Stimulated activated effector memory CD8-positive, alpha-beta T cell treated with anti-CD3 and anti-CD28 coated beads, Interleukin-12 subunit alpha, Interleukin-12 subunit beta, amount 100 ng/mL, for 72 hours (primary cell): ENCODE data around the gene INSC.

ENCODE experiments used
- ATAC-seq: fragments of 150-1000 bp; cut with Tn5 transposase; 2 replicates; pipeline ENCODE4 v1.10.0; 2021
- DNase-seq, 2 donors: peaks; one replicate each; pipeline ENCODE4 v3.0.0; 2021 to 2022; ENCODE audit warnings: low spot score in 2 of 2
- H3K27ac Mint-ChIP-seq: one replicate; pipeline ENCODE4 v1.8.0; 2022; ENCODE audit warnings: mild to moderate bottlenecking, mixed read lengths
- H3K36me3 Mint-ChIP-seq: one replicate; pipeline ENCODE4 v1.8.0; 2022; ENCODE audit warnings: mild to moderate bottlenecking, mixed read lengths
- H3K4me1 Mint-ChIP-seq: one replicate; pipeline ENCODE4 v1.8.0; 2022; ENCODE audit warnings: mixed read lengths
- H3K4me3 Mint-ChIP-seq: one replicate; pipeline ENCODE4 v1.8.0; 2022; ENCODE audit warnings: mild to moderate bottlenecking, mixed read lengths
- H3K9me3 Mint-ChIP-seq: one replicate; pipeline ENCODE4 v1.8.0; 2022; ENCODE audit warnings: mixed read lengths

The INSC gene

DNA sequence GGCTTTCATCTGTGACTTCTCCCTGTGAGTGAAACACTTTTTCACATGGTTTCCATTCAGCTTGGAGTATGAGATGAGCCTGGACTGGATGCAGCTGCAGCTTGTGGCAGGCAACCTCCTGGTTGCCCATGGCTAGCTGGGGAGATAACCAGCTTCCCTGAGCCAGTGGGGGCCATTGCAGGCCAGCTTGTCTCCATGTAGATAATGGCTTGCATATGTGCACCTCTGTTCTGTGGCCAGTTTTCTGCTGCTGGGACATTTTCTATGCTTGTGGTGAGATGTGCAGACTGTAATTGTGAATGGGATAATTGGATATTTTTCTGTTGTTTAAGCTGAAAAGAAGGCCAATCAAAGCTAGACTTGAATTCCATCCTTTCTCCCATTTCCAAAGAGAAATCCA is 38.5 kb downstream of the INSC start:
- ATAC-seq, result no peak
- peak in 1 of 2 donors; percentile 12 for DNase-seq
- Mint-ChIP-seq H3K4me3 (no peak overlapping the region), H3K9me3 (no peaks in the 10 kb centered on the region), H3K27ac (no peak overlapping the region), H3K36me3 (no peaks in the 10 kb centered on the region), H3K4me1 (peaks cover 9% of the 10 kb centered on the region)

DNA sequence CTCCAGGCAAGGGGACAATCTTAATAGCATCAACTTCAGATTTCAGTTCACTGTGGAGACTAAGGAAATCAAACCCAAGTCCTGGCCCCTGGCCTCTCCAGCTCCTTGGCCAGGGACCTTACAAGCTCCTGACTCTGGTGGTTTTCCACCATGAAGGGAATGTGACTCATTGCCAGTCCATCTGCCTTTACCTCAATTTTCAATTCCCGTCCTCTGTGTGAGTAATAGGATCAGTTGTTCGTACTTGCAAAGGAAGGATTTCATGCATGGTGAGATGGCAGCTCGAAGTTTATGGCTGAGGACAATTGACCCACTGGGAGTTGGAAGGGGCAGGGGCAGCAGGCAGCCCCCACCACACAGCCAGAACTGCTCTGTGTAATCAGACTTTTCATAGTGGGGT is 42.5 kb downstream of the INSC start:
- Mint-ChIP-seq H3K4me3 (no peak overlapping the region), H3K9me3 (no peaks in the 10 kb centered on the region), H3K27ac (no peak overlapping the region), H3K4me1 (no peaks in the 10 kb centered on the region), H3K36me3 (no peaks in the 10 kb centered on the region)
- ATAC-seq, result no peak
- DNase-seq, result no peak

GRCh38 chr11:15157606-15158137 is 42.9 kb downstream of the INSC start:
- DNase-seq, result no peak
- H3K27ac Mint-ChIP-seq, result no peak overlapping the region
- no peak for ATAC-seq
- no peak overlapping the region for H3K4me3 Mint-ChIP-seq
- H3K36me3 Mint-ChIP-seq, result no peaks in the 10 kb centered on the region
- no peaks in the 10 kb centered on the region for H3K9me3 Mint-ChIP-seq
- H3K4me1 Mint-ChIP-seq, result no peaks in the 10 kb centered on the region

- no peak overlapping the region for H3K4me3 Mint-ChIP-seq
- H3K27ac Mint-ChIP-seq, result no peak overlapping the region
- H3K36me3 Mint-ChIP-seq, result no peaks in the 10 kb centered on the region
- no peaks in the 10 kb centered on the region for H3K9me3 Mint-ChIP-seq
- no peaks in the 10 kb centered on the region for H3K4me1 Mint-ChIP-seq
- no peak for DNase-seq
- ATAC-seq, result no peak
Measured at GRCh38 chr11:15158351-15159015, 43.8 kb downstream of the INSC start.

- DNase-seq (no peak), ATAC-seq (no peak)
- no peak overlapping the region for H3K27ac Mint-ChIP-seq
- H3K4me1 Mint-ChIP-seq, result no peaks in the 10 kb centered on the region
- H3K36me3 Mint-ChIP-seq, result no peaks in the 10 kb centered on the region
- H3K9me3 Mint-ChIP-seq, result no peaks in the 10 kb centered on the region
- H3K4me3 Mint-ChIP-seq, result no peak overlapping the region
Measured at GRCh38 chr11:15159085-15159484, 44.4 kb downstream of the INSC start.

- no peak overlapping the region for H3K4me3 Mint-ChIP-seq
- no peaks in the 10 kb centered on the region for H3K36me3 Mint-ChIP-seq
- no peak overlapping the region for H3K27ac Mint-ChIP-seq
- DNase-seq (no peak), ATAC-seq (no peak)
- H3K4me1 Mint-ChIP-seq, result no peaks in the 10 kb centered on the region
- H3K9me3 Mint-ChIP-seq, result no peaks in the 10 kb centered on the region
Measured at GRCh38 chr11:15161790-15162189, 47.1 kb downstream of the INSC start.

- Mint-ChIP-seq H3K4me1 (no peaks in the 10 kb centered on the region), H3K27ac (no peak overlapping the region), H3K9me3 (no peaks in the 10 kb centered on the region), H3K36me3 (no peaks in the 10 kb centered on the region), H3K4me3 (no peak overlapping the region)
- ATAC-seq (no peak), DNase-seq (no peak)
Measured at GRCh38 chr11:15163136-15163535, 48.4 kb downstream of the INSC start.

DNA sequence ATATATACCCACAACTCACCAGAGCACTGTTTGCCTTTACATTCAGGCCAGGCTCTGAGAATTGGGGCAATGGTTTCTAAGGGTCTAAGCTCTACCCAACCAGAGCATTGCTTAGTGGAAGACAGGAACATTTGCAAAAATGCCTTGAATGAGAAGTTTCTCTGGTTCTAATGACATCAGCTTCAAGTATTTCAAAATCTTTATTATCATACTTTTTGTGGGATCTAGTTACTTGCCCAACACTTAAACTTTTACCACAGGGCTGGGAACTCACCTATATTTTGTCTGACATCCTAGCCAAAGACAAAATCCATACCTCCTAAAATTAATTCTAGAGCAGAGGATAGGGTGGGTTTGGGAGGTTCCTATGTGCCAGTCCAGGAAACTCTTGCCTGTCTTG is 51.5 kb downstream of the INSC start:
- no peak for ATAC-seq
- DNase-seq, result no peak
- no peak overlapping the region for H3K27ac Mint-ChIP-seq
- H3K4me1 Mint-ChIP-seq, result no peaks in the 10 kb centered on the region
- H3K9me3 Mint-ChIP-seq, result no peaks in the 10 kb centered on the region
- H3K4me3 Mint-ChIP-seq, result no peak overlapping the region
- H3K36me3 Mint-ChIP-seq, result no peaks in the 10 kb centered on the region

DNA sequence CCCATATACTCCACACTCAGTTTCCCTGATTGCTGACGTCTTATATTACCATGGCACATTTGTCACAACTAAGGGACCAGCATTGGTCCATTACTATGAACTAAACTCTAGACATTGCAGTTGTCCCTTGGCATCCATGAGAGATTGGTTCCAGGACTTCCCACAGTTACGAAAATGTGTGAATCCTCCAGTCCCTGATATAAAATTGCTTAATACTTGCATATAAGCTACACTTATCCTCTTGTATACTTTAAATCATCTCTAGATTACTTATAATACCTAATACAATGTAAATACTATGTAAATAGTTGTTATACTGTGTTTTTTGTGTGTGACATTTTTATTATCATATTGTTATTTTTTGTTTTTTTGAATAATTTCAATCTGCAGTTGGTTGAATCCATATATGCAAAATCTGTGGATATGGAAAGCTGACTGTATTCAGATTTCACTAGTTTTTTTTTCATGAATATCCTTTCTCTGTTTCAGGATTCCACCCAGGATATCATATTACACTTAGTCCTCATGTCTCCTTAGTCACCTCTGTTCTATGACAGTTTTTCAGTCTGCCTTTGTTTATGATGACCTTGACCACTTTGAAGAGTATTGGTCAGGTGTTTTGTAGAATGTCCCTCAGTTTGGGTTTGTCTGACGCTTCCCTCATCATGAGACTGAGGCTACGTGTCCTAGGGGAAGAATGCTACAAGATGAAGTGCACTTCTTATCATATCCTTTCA is 55.3 kb downstream of the INSC start:
- H3K4me3 Mint-ChIP-seq, result no peak overlapping the region
- no peaks in the 10 kb centered on the region for H3K9me3 Mint-ChIP-seq
- no peaks in the 10 kb centered on the region for H3K36me3 Mint-ChIP-seq
- H3K27ac Mint-ChIP-seq, result no peak overlapping the region
- DNase-seq, result no peak
- ATAC-seq, result no peak
- no peaks in the 10 kb centered on the region for H3K4me1 Mint-ChIP-seq

DNA sequence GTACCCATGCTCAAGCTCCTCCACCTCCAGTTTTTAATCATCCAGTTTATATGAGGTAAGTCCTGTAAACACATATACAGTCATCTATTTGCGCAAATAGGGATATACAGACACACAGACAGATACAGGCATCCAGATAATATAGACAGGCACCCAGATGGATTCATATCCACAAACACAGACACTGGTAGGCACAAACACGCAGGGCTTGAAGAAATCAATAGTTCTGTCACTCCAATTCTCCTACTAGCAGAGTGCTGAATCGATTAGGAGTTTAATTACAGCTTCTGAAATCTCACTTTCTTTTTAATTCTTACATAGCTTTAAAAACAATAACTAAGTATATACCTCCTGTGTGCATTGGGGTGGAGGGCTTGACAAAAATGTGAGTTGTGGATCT is 56.0 kb downstream of the INSC start:
- H3K4me1 Mint-ChIP-seq, result no peaks in the 10 kb centered on the region
- H3K9me3 Mint-ChIP-seq, result no peaks in the 10 kb centered on the region
- no peaks in the 10 kb centered on the region for H3K36me3 Mint-ChIP-seq

DNA sequence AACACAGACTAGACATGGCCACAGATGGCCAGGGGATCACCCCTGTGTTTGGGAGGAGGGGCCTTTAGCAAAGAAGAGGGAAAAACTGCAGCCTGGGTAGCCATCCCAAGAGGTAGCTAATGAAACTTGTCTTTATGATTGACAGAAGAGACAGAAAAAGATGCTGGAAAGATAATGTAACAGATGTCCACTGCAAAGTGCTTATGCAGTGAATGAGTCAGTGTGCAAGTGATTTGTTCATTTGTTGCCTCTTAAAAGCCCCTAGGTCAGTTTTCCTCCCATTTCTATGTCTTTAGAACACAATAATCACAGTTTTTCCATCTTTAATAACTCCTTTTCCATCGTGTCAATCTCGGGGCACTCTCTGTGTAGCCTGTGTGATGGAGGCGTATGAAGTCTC is 57.2 kb downstream of the INSC start:
- no peaks in the 10 kb centered on the region for H3K36me3 Mint-ChIP-seq
- DNase-seq (no peak), ATAC-seq (no peak)
- H3K4me3 Mint-ChIP-seq, result no peak overlapping the region
- no peak overlapping the region for H3K27ac Mint-ChIP-seq
- no peaks in the 10 kb centered on the region for H3K4me1 Mint-ChIP-seq
- H3K9me3 Mint-ChIP-seq, result no peaks in the 10 kb centered on the region

More for the DNA sequence above, 56.0 kb downstream of the INSC start:
- H3K4me3 Mint-ChIP-seq, result no peak overlapping the region
- DNase-seq (no peak), ATAC-seq (no peak)
- no peak overlapping the region for H3K27ac Mint-ChIP-seq

- ATAC-seq, result no peak
- H3K4me1 Mint-ChIP-seq, result no peaks in the 10 kb centered on the region
- no peaks in the 10 kb centered on the region for H3K36me3 Mint-ChIP-seq
- no peak overlapping the region for H3K4me3 Mint-ChIP-seq
- H3K9me3 Mint-ChIP-seq, result no peaks in the 10 kb centered on the region
- H3K27ac Mint-ChIP-seq, result no peak overlapping the region
- DNase-seq, result no peak
Measured at GRCh38 chr11:15175831-15176230, 61.1 kb downstream of the INSC start.

DNA sequence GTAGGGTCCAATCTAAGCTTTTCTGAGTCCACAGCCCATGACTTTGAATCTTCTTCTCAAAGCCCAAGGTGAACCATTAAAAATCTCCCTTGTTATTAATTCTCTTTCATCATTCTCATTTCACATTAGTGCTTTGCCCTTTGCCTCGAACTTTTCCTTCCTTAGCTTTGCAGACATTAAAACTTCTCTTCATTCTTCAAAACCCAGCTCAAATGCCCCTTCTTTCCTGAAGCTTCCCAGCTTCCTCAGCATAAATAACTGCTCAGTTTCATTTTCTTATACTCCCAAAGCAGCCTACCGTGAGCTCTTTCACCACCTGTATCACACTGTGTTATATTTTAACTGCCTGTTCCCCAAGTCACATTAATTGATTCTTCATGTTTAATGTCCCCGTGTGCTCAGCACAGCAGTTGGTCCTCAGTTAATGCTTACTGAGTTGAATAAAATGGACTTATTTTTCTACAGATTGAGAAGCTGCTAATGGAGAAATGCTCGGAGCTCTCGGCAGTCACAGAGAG is 62.0 kb downstream of the INSC start:
- Mint-ChIP-seq H3K36me3 (no peaks in the 10 kb centered on the region), H3K4me1 (no peaks in the 10 kb centered on the region), H3K27ac (no peak overlapping the region), H3K9me3 (no peaks in the 10 kb centered on the region), H3K4me3 (no peak overlapping the region)
- DNase-seq (no peak), ATAC-seq (no peak)

GRCh38 chr11:15177491-15177890 is 62.8 kb downstream of the INSC start:
- Mint-ChIP-seq H3K4me1 (no peaks in the 10 kb centered on the region), H3K9me3 (no peaks in the 10 kb centered on the region), H3K27ac (no peak overlapping the region), H3K4me3 (no peak overlapping the region), H3K36me3 (no peaks in the 10 kb centered on the region)
- no peak for ATAC-seq
- DNase-seq, result no peak

- Mint-ChIP-seq H3K4me1 (no peaks in the 10 kb centered on the region), H3K27ac (no peak overlapping the region), H3K36me3 (no peaks in the 10 kb centered on the region), H3K4me3 (no peak overlapping the region), H3K9me3 (no peaks in the 10 kb centered on the region)
- DNase-seq, result no peak
- ATAC-seq, result no peak
Measured at GRCh38 chr11:15178214-15178613, 63.5 kb downstream of the INSC start.

GRCh38 chr11:15179167-15179566 is 64.4 kb downstream of the INSC start:
- DNase-seq, result no peak
- Mint-ChIP-seq H3K4me1 (no peaks in the 10 kb centered on the region), H3K27ac (no peak overlapping the region), H3K9me3 (no peaks in the 10 kb centered on the region), H3K4me3 (no peak overlapping the region), H3K36me3 (no peaks in the 10 kb centered on the region)
- no peak for ATAC-seq
